Vagina (tissue), 2 donors: ENCODE results near the gene RASGRF2.

Experiments used
- POLR2A ChIP-seq, 2 donors: fragments of 450-650 bp; IDR thresholded peaks; one replicate each; pipeline ENCODE4 v1.6.1; 2017; ENCODE audit warnings: antibody characterized with exemption in 2 of 2, mild to moderate bottlenecking in 2 of 2, moderate library complexity in 2 of 2
- TF ChIP-seq, protein P1 (sequence below), 3 experiments: fragments of 450-650 bp in 2 of 3; fragments of 200-600 bp in 1 of 3; sonication (generic) in 1 of 3; IDR thresholded peaks; one replicate each; pipeline ENCODE4 v1.5.1; 2017 to 2019; ENCODE audit warnings: antibody characterized with exemption in 3 of 3, mild to moderate bottlenecking in 2 of 3, moderate library complexity in 2 of 3

DNA sequence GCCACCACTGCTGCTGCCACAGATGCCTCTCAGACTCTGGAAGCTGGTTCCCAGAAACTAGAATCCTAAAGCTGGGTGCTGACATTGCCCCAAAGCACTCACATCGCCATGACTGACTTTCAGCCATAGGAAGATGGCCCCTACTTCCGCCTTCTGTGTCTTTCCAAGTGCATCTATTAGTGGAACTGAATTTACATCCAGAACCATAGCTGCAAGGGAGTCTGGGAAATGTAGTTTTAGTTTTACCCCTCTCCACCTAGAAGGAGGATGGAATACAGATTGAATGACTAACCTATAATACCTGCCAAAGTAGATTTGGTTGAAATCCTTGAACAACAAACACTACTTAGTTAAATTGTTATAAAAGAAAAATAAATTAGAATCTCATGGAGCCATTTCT, 118.8 kb downstream of the RASGRF2 start:
- TF ChIP-seq, protein P1, sequence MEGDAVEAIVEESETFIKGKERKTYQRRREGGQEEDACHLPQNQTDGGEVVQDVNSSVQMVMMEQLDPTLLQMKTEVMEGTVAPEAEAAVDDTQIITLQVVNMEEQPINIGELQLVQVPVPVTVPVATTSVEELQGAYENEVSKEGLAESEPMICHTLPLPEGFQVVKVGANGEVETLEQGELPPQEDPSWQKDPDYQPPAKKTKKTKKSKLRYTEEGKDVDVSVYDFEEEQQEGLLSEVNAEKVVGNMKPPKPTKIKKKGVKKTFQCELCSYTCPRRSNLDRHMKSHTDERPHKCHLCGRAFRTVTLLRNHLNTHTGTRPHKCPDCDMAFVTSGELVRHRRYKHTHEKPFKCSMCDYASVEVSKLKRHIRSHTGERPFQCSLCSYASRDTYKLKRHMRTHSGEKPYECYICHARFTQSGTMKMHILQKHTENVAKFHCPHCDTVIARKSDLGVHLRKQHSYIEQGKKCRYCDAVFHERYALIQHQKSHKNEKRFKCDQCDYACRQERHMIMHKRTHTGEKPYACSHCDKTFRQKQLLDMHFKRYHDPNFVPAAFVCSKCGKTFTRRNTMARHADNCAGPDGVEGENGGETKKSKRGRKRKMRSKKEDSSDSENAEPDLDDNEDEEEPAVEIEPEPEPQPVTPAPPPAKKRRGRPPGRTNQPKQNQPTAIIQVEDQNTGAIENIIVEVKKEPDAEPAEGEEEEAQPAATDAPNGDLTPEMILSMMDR (IDR thresholded peaks at IDR 0.05), result no peak
- TF ChIP-seq POLR2A (IDR thresholded peaks at IDR 0.05), result no peak
